Epithelial cell of esophagus (primary cell): ENCODE results near the gene ROR2.

Experiments used
- DNase-seq: peaks from one replicate; pipeline ENCODE4 v3.0.0; 2010; ENCODE audit warnings: low read depth
- H3K4me3 ChIP-seq: 2 replicates; pipeline ENCODE4 v1.5.1; 2011; ENCODE audit warnings: mild to moderate bottlenecking, low read length, control low read depth
- TF ChIP-seq, protein P1 (sequence below): IDR thresholded peaks from 2 replicates; pipeline ENCODE4 v1.5.1; 2011; ENCODE audit warnings: low read depth, mild to moderate bottlenecking, low read length, control low read depth, inconsistent platforms; ENCODE audit not compliant: insufficient read depth; ENCODE audit errors: missing control alignments

Gene ROR2

DNA sequence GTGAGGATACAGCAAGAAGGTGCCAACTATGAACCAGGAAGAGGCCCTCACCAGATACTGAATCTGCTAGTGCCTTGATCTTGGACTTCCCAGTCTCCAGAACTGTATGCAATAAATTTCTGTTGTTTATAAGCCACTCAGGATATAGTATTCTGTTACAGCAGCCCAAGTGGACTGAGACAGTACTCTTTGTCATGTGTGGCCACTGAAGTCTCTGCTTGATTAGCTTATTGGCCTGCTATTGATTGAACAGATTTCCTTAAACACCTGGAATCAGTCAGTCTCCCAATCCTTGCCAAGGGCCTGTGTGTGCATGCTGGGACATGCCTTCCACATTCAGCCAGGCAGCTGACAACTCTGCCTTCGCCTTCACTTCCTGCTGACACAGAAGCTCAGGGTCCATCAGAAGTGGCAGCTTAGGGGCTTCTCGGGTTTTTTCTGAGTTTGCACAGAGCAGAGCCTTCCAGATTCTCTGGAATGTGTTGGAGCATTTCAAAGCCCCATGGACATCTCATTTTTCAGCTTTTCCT, 13.7 kb upstream of the ROR2 start:
- H3K4me3 ChIP-seq, result no peak overlapping the region
- TF ChIP-seq, protein P1, sequence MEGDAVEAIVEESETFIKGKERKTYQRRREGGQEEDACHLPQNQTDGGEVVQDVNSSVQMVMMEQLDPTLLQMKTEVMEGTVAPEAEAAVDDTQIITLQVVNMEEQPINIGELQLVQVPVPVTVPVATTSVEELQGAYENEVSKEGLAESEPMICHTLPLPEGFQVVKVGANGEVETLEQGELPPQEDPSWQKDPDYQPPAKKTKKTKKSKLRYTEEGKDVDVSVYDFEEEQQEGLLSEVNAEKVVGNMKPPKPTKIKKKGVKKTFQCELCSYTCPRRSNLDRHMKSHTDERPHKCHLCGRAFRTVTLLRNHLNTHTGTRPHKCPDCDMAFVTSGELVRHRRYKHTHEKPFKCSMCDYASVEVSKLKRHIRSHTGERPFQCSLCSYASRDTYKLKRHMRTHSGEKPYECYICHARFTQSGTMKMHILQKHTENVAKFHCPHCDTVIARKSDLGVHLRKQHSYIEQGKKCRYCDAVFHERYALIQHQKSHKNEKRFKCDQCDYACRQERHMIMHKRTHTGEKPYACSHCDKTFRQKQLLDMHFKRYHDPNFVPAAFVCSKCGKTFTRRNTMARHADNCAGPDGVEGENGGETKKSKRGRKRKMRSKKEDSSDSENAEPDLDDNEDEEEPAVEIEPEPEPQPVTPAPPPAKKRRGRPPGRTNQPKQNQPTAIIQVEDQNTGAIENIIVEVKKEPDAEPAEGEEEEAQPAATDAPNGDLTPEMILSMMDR, result no peak
- peak; percentile 49 for DNase-seq

DNA sequence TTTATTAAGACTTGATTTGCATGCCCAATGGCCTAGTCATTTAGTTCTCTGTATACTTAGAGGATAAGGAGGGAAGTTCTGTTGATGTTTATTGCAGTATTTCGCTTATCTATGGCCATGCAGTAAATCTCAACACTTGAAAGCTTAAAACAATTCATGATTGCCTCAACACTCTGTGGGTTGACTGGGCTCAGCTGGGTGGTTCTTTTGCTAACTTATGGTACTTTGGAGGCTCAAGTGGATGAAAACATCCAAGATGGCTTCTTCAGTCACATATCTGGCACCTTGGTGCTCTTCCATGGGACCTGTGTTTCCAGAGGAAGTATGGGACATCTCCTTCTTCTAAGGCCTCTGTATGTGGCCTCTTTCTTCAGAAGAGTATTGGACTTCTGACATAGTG, 10.3 kb upstream of the ROR2 start:
- TF ChIP-seq, protein P1, result no peak
- H3K4me3 ChIP-seq, result no peak overlapping the region
- no peak for DNase-seq

DNA sequence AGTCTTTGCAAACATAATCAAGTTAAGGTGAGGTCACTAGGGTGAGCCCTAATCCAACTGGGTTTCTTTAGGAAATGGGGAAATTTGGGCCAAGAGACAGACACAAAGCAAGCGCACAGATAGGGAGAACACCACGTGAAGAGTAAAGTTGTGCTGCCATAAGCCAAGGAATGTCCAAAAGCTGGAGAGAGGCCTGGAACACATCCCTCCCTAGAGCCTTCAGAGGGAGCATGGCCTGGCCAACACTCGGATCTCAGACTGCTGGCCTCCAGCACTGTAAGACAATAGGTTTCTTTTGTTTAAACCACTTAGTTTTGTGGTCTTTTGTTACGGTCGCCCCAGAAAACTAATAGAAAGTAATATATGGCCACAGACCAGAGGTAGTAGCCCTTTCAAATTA, 8.1 kb upstream of the ROR2 start:
- DNase-seq, result no peak
- H3K4me3 ChIP-seq, result no peak overlapping the region
- TF ChIP-seq, protein P1, result no peak

DNA sequence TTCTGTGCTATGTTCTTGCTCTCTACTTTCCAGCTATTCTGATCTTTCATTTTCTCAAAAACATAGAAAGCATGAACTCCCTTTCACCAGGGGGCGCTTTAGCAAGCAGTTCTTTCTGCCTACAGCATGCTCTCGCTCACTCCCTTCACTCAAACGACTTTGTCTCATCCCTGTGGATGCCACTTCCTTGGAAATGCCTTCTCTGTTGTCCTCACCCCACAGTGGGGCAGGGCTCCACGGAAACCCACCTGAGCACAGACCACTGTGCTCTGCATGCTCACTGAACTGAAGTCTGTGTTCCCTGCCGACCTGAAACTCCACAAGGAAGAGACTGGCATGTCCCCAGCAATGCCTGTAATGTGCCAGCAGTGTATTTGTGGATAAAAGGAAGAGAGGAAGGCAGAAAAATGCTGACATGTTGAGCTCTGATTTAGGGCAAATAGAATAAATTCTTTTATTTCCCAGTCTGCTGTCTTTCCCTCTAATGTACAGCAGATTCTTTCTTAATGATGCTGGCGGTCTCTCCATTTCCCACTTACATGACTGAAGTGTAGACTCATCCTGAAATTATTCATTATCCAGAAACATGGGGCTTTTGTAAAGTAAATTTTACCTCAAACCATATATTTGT, 4.9 kb upstream of the ROR2 start:
- DNase-seq, result peak; percentile 59
- TF ChIP-seq, protein P1, result peak; percentile 63

DNA sequence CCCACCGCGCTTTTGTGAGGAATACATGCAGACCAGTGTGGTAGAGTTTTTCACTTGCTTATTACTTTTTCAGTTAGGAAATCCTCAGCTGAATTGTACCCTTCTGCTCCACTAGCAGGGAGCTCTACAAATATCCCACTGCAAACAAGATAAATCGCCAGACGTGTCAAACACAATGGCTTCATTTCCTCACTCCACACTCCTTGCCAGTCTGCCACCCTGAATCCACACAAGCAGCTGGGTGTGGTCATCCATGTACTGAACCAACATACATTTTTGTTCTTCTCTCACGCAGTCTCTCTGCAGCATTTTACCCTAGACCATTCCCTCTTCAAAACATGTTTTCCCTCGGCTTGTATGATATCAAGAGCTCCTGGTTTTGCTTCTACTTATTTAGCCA, 3.7 kb upstream of the ROR2 start:
- no peak for DNase-seq
- TF ChIP-seq, protein P1, result no peak
- no peak overlapping the region for H3K4me3 ChIP-seq

More for the DNA sequence above, 4.9 kb upstream of the ROR2 start:
- no peak overlapping the region for H3K4me3 ChIP-seq

DNA sequence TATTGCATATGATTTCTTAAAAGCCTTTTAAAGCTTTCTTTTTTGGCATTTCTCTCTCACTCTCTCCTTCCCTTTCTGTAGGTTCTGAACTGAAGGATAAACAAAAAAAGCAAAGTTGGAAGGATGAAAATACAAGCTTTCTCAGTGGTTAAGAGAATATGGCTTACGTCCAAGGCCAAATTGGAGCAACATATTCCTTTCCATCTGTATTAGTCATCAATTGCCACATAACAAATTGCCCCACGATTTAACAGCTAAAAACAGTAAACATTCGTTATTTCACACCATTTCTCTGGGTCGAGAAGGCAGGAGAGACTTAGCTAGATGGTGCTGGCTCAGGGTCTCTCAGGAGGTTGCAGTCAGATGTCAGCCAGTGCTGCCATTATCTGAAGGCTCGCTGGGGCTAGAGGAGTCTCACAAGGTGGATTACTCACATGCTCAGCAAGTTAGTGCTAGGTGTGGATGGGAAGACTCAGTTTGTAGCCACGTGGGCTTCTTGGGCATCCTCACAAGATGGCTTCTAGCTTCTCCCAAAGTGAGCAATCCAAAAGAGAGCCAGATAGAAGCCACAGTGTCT, 2.0 kb upstream of the ROR2 start:
- peak; percentile 15 for DNase-seq

More for the DNA sequence above, 2.0 kb upstream of the ROR2 start:
- TF ChIP-seq, protein P1, result no peak
- no peak overlapping the region for H3K4me3 ChIP-seq
